Uterus (tissue), 4 donors: ENCODE data around the gene TNFRSF21. TPM values are rescaled to one million over a fixed set of nuclear protein-coding genes. Genes with fewer than 3 reads are reported as not detected.

Experiments used
- DNase-seq, 2 donors: peaks; one replicate each; pipeline ENCODE4 v3.0.0-alpha.2; 2019 to 2020
- H3K27ac ChIP-seq, 2 donors: fragments of 200-600 bp; sonication (generic); 1 replicate in 1 of 2; 2 replicates in 1 of 2; pipeline ENCODE4 v1.5.1; 2016 to 2018
- H3K27me3 ChIP-seq, 2 donors: fragments of 200-600 bp; sonication (generic); one replicate each; pipeline ENCODE4 v1.5.1; 2018 to 2019; ENCODE audit warnings: control low read depth in 1 of 2
- H3K36me3 ChIP-seq, 2 donors: fragments of 200-600 bp; sonication (generic); one replicate each; pipeline ENCODE4 v1.5.1; 2019; ENCODE audit warnings: control low read depth in 1 of 2
- H3K4me1 ChIP-seq, 2 donors: fragments of 200-600 bp; sonication (generic); one replicate each; pipeline ENCODE4 v1.5.1; 2018 to 2019; ENCODE audit warnings: control low read depth in 1 of 2
- H3K4me3 ChIP-seq, 2 donors: fragments of 200-600 bp; sonication (generic); 1 replicate in 1 of 2; 2 replicates in 1 of 2; pipeline ENCODE4 v1.5.1; 2018 to 2019; ENCODE audit warnings: mild to moderate bottlenecking in 1 of 2
- H3K9me3 ChIP-seq, 2 donors: fragments of 200-600 bp; sonication (generic); one replicate each; pipeline ENCODE4 v1.5.1; 2019; ENCODE audit warnings: control low read depth in 1 of 2
- POLR2A ChIP-seq, 2 donors: fragments of 450-650 bp; IDR thresholded peaks; one replicate each; pipeline ENCODE4 v1.6.1; 2016; ENCODE audit warnings: antibody characterized with exemption in 2 of 2, mild to moderate bottlenecking in 1 of 2, moderate library complexity in 1 of 2
- intact Hi-C: fragments of 100-400 bp; cut with DNase I; formaldehyde crosslinking; loops from one replicate; pipeline ENCODE4 v1.15.1; 2023; ENCODE audit warnings: low total_unique reads
- total RNA-seq, 4 donors: library from RNA; depleted of rRNA in 3 of 4; stranded (reverse); fragments of >200 nt in 3 of 4; gene quantifications; one replicate each; pipeline versions ENCODE4 v1.1.0 to v1.2.4, GENCODE V29; 2014 to 2023
- TF ChIP-seq, protein P1 (sequence below), 4 experiments: fragments of 200-600 bp in 2 of 4; fragments of 450-650 bp in 2 of 4; sonication (generic) in 2 of 4; IDR thresholded peaks; one replicate each; pipeline ENCODE4 v1.5.1; 2016 to 2019; ENCODE audit warnings: antibody characterized with exemption in 4 of 4, mild to moderate bottlenecking in 2 of 4, moderate library complexity in 1 of 4
- donor health status: DM: yes; HTN: yes; CAD: no.

Gene TNFRSF21
- total RNA-seq, 4 donors from 2014 or later = 1.0 to 33.1 (median 13.2) TPM

DNA sequence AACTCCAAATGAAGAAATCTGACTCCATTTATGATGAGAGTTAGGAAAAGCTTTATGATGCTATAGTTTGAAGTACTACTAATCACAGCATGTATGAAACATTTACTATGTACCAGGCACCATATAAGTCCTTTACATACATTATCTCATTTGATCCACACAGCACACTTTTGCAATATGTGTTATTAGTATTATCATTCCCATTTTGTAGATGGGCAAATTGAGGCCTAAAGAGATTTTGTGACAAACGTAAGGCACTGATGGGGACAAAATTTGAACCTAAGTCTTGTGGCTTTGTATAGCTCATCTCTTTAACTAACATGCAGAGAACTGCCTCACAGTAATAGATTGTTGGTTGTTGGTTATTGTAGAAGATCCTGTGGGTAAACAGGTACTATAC is 14.2 kb upstream of the TNFRSF21 start:
- Histone ChIP-seq H3K9me3 (no peaks in the 10 kb centered on the region), H3K4me1 (no peaks in the 10 kb centered on the region), H3K4me3 (no peak overlapping the region), H3K27ac (no peak overlapping the region), H3K27me3 (no peaks in the 10 kb centered on the region), H3K36me3 (no peaks in the 10 kb centered on the region)
- intact Hi-C loops = no loop called here
- TF ChIP-seq POLR2A (IDR thresholded peaks at IDR 0.05) = no peak
- TF ChIP-seq, protein P1, sequence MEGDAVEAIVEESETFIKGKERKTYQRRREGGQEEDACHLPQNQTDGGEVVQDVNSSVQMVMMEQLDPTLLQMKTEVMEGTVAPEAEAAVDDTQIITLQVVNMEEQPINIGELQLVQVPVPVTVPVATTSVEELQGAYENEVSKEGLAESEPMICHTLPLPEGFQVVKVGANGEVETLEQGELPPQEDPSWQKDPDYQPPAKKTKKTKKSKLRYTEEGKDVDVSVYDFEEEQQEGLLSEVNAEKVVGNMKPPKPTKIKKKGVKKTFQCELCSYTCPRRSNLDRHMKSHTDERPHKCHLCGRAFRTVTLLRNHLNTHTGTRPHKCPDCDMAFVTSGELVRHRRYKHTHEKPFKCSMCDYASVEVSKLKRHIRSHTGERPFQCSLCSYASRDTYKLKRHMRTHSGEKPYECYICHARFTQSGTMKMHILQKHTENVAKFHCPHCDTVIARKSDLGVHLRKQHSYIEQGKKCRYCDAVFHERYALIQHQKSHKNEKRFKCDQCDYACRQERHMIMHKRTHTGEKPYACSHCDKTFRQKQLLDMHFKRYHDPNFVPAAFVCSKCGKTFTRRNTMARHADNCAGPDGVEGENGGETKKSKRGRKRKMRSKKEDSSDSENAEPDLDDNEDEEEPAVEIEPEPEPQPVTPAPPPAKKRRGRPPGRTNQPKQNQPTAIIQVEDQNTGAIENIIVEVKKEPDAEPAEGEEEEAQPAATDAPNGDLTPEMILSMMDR (IDR thresholded peaks at IDR 0.05) = no peak
- no peak for DNase-seq

DNA sequence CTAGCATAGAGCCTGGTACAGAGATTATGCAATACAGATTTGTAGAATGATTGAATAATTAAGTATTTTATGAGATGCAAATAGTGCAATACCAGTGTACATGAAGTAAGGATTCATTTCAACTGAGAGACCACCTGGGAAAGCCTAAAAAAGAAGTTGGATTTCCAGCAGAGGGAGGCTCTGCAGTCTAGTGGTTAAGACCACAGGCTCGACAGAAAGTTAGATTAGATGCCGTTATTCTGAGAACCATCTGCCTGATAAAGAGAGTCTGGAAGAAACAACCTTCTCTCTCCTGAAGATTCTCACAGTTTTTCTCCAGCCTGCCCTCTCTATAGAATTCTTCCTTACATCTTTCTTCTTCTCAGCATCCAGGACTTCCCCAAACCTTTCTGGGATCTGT is 13.6 kb upstream of the TNFRSF21 start:
- H3K4me1 ChIP-seq = no peaks in the 10 kb centered on the region
- intact Hi-C loops = no loop called here

DNA sequence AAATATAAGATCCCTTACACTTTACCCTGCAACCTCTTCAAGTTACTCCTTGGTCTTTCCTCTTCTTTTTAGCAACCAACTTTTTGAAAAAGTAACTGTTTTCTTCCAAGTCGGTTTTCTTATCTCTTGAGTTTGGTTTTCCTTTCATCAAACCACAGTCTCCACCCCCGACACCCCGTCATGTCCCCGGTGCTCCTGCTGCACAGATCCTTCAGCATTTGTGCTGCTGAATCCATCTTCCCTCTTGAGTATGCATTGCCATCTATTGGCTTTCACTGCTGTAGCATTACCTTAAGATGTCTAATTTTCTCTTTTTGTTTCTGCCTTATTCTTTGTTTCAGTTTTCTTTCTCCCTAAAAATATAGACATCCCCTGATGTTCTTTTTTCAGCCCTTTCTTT is 11.9 kb upstream of the TNFRSF21 start:
- Histone ChIP-seq H3K27me3 (no peaks in the 10 kb centered on the region), H3K36me3 (no peaks in the 10 kb centered on the region), H3K4me3 (no peak overlapping the region), H3K4me1 (no peaks in the 10 kb centered on the region), H3K27ac (no peak overlapping the region), H3K9me3 (no peaks in the 10 kb centered on the region)
- intact Hi-C loops = no loop called here
- TF ChIP-seq, protein P1 (IDR thresholded peaks at IDR 0.05) = no peak
- no peak for TF ChIP-seq POLR2A (IDR thresholded peaks at IDR 0.05)
- no peak for DNase-seq

More for the DNA sequence above, 13.6 kb upstream of the TNFRSF21 start:
- no peak overlapping the region for H3K27ac ChIP-seq
- no peaks in the 10 kb centered on the region for H3K27me3 ChIP-seq
- H3K36me3 ChIP-seq = no peaks in the 10 kb centered on the region
- TF ChIP-seq, protein P1 (IDR thresholded peaks at IDR 0.05) = no peak
- no peak for TF ChIP-seq POLR2A (IDR thresholded peaks at IDR 0.05)
- DNase-seq = no peak
- no peak overlapping the region for H3K4me3 ChIP-seq
- H3K9me3 ChIP-seq = no peaks in the 10 kb centered on the region

DNA sequence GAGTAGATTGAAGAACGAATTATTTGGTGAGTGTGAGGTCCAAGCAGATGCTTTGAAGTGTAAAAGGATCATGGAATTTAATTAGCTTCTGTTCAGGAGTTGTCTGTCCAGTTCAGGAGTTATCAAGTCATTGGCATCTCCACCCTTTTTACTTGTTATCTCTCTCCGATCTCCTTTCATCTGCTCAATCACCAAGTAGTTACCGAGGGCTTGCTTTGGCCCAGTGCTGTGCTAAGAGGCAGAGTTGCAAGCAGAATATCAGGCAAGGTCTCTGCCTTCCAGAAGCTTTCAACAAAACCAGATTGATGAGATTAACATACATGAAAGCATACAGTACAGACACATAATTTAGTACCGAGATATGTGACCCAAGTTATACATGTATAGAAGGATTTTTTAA is 10.2 kb upstream of the TNFRSF21 start:
- intact Hi-C loops = no loop called here
- Histone ChIP-seq H3K4me3 (no peak overlapping the region), H3K27ac (no peak overlapping the region), H3K4me1 (no peaks in the 10 kb centered on the region), H3K27me3 (no peaks in the 10 kb centered on the region), H3K36me3 (no peaks in the 10 kb centered on the region), H3K9me3 (no peaks in the 10 kb centered on the region)
- DNase-seq = no peak
- TF ChIP-seq POLR2A (IDR thresholded peaks at IDR 0.05) = no peak
- TF ChIP-seq, protein P1 (IDR thresholded peaks at IDR 0.05) = no peak

DNA sequence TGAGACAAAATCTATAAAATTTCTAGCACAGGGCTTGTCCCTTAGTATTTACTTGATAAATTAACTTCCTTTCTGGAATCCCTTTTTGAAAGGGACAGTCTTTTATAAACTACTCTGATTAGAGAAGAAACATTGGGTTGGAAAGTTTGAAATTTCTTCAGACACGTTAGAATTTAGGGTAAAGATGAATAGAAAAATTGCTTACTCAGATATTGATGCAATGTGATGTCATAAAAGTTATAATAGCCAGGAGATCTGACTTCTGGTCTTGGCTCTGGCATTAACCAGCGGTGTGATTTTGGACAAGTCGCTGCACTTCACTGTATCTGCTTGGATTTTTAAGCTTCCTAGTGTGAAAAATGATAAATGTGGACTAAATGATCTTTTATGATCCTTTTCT is 9.7 kb upstream of the TNFRSF21 start:
- no peak overlapping the region for H3K4me3 ChIP-seq
- no peaks in the 10 kb centered on the region for H3K27me3 ChIP-seq
- no peak for TF ChIP-seq POLR2A (IDR thresholded peaks at IDR 0.05)
- TF ChIP-seq, protein P1 (IDR thresholded peaks at IDR 0.05) = no peak

More for the DNA sequence above, 9.7 kb upstream of the TNFRSF21 start:
- intact Hi-C loops = no loop called here
- Histone ChIP-seq H3K9me3 (no peaks in the 10 kb centered on the region), H3K27ac (no peak overlapping the region), H3K36me3 (no peaks in the 10 kb centered on the region), H3K4me1 (no peaks in the 10 kb centered on the region)
- DNase-seq = no peak
